Measurements from ENCODE around the gene ANGPT4. TPM values are rescaled to one million over a fixed set of nuclear protein-coding genes. Genes with fewer than 3 reads are reported as not detected.

ANGPT4 gene
- polyA plus RNA-seq, 3 donors = 0.07 to 0.14 TPM; not detected in 1

DNA sequence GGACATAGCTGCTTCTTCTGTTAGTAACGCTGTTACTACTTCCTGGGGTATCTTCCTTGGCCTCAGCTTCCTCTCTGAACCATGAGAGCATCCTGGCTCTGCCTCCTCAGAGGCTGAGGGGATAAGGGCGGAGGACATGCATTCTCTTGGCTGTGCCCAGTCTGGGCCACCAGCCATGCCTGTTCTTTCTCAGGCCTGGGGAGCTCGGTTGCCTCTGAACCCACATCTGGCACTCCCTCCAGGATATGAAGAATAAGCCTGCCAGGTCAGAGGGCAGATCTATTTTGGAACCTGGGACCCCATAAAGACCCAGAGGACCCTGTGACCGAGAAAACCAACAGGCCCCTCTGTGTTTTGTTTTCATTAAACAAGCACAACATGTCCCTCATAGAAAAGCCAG lies 6.6 kb upstream of the ANGPT4 start:
- H3K4me3 ChIP-seq (replicated peaks in 1 of 3; ENCODE audit: low read depth in 2 of 3, low read length in 3 of 3) = no peak overlapping the region
- no peak overlapping the region for H3K4me2 ChIP-seq (replicated peaks; ENCODE audit: extremely low read depth, low read length, poor library complexity, severe bottlenecking)
- peak overlapping the region; percentile 43 for H2AFZ ChIP-seq (ENCODE audit: insufficient read depth, low read depth, low read length, poor library complexity, severe bottlenecking)
- peaks cover 0 to 3% of the 10 kb centered on the region in 2 donors for H3K36me3 Mint-ChIP-seq
- no peaks in the 10 kb centered on the region for H3K36me3 ChIP-seq (replicated peaks in 1 of 2; ENCODE audit: control insufficient read depth in 1 of 2, insufficient read depth in 2 of 2, low read length in 2 of 2)
- no peaks in the 10 kb centered on the region for H3K9me3 ChIP-seq (replicated peaks in 1 of 2; ENCODE audit: control insufficient read depth in 1 of 2, insufficient read depth in 1 of 2, low read length in 2 of 2)
- DNase-seq = no peak
- peaks cover 57% of the 10 kb centered on the region for H3K4me1 Mint-ChIP-seq
- 83% methylated on average over 1 of the region's 4 CpGs for WGBS (ENCODE audit: insufficient coverage)
- no peaks in the 10 kb centered on the region for H3K79me2 ChIP-seq (ENCODE audit: insufficient read depth, low read length)
- H4K20me1 ChIP-seq (ENCODE audit: insufficient read depth, low read length) = no peaks in the 10 kb centered on the region
- no peak overlapping the region for H3K27ac ChIP-seq (ENCODE audit: low read depth in 1 of 2, low read length in 2 of 2)
- intact Hi-C loops (cut with micrococcal nuclease) = no loop called here
- H3K27ac Mint-ChIP-seq = peak overlapping the region in 1 of 7 donors; percentile 75
- no peaks in the 10 kb centered on the region for H3K27me3 ChIP-seq (ENCODE audit: control insufficient read depth in 2 of 2, insufficient read depth in 2 of 2, low read length in 2 of 2)
- peaks cover 3 to 5% (median 4%) of the 10 kb centered on the region in 3 donors for H3K27me3 Mint-ChIP-seq (ENCODE audit: low read depth in 3 of 3)
- H3K4me1 ChIP-seq (ENCODE audit: control insufficient read depth in 1 of 2, insufficient read depth in 2 of 2, low read length in 2 of 2) = peaks cover 50 to 53% of the 10 kb centered on the region in 2 donors
- H3K4me3 Mint-ChIP-seq = no peak overlapping the region
- H3K9me3 Mint-ChIP-seq = peaks cover 0 to 3% (median 2%) of the 10 kb centered on the region in 7 donors
- no peak overlapping the region for H3K9ac ChIP-seq (ENCODE audit: insufficient read depth, low read length, poor library complexity, severe bottlenecking)
- no peak for TF ChIP-seq CTCF (IDR thresholded peaks at IDR 0.05)

DNA sequence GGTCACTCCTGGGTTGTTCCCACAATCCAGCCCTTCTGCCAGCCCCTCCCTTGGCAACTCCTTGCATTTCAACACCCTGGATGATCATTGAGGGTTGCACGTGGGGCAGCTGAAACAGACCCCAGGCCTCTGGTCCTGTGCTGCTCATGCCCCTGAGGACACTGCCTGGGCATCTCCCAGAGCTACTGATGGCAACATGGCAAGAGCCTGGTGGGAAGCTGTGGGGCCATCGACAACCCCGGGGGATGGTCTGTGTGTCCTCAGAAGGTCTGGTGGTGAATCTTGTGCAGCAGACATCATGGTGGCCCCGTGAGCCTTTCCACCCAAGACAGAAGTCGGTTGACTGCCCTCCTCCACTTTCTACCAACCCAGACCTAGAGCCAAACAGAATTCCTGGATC lies 4.9 kb upstream of the ANGPT4 start:
- H3K36me3 ChIP-seq (replicated peaks in 1 of 2; ENCODE audit: control insufficient read depth in 1 of 2, insufficient read depth in 2 of 2, low read length in 2 of 2) = no peaks in the 10 kb centered on the region
- Mint-ChIP-seq H3K27ac (no peak overlapping the region), H3K9me3 (peaks cover 0 to 3% (median 0%) of the 10 kb centered on the region in 7 donors), H3K27me3 (ENCODE audit: low read depth in 3 of 3) (peaks cover 2 to 11% (median 4%) of the 10 kb centered on the region in 3 donors), H3K36me3 (peaks cover 0 to 3% of the 10 kb centered on the region in 2 donors), H3K4me1 (peaks cover 62% of the 10 kb centered on the region), H3K4me3 (no peak overlapping the region)
- H3K4me3 ChIP-seq (replicated peaks in 1 of 3; ENCODE audit: low read depth in 2 of 3, low read length in 3 of 3) = no peak overlapping the region
- no peaks in the 10 kb centered on the region for H4K20me1 ChIP-seq (ENCODE audit: insufficient read depth, low read length)
- DNase-seq = no peak
- H3K9me3 ChIP-seq (replicated peaks in 1 of 2; ENCODE audit: control insufficient read depth in 1 of 2, insufficient read depth in 1 of 2, low read length in 2 of 2) = no peaks in the 10 kb centered on the region
- no peak overlapping the region for H2AFZ ChIP-seq (ENCODE audit: insufficient read depth, low read depth, low read length, poor library complexity, severe bottlenecking)
- TF ChIP-seq CTCF (IDR thresholded peaks at IDR 0.05) = no peak
- no peaks in the 10 kb centered on the region for H3K27me3 ChIP-seq (ENCODE audit: control insufficient read depth in 2 of 2, insufficient read depth in 2 of 2, low read length in 2 of 2)
- 100% methylated on average over 3 of the region's 5 CpGs for WGBS (ENCODE audit: insufficient coverage)
- H3K27ac ChIP-seq (ENCODE audit: low read depth in 1 of 2, low read length in 2 of 2) = no peak overlapping the region
- peaks cover 54 to 59% of the 10 kb centered on the region in 2 donors for H3K4me1 ChIP-seq (ENCODE audit: control insufficient read depth in 1 of 2, insufficient read depth in 2 of 2, low read length in 2 of 2)
- intact Hi-C loops (cut with micrococcal nuclease) = no loop called here
- no peak overlapping the region for H3K4me2 ChIP-seq (replicated peaks; ENCODE audit: extremely low read depth, low read length, poor library complexity, severe bottlenecking)
- no peaks in the 10 kb centered on the region for H3K79me2 ChIP-seq (ENCODE audit: insufficient read depth, low read length)
- H3K9ac ChIP-seq (ENCODE audit: insufficient read depth, low read length, poor library complexity, severe bottlenecking) = no peak overlapping the region
